ENCODE results near the gene VAV1.
A peak's percentile ranks its signal among the peaks of the same experiment; 100 is the strongest.
"Not testable (repeated sequence)": the region's sequence is repeated elsewhere in the genome, so short reads cannot be mapped to it uniquely, and the experiment has no call there.

VAV1 gene

GRCh38 chr19:6768236-6768785, 4.2 kb upstream of the VAV1 start:
- Histone ChIP-seq H3K27ac (ENCODE audit: low read length) (peak overlapping the region; percentile 40; the same call in 1 of the 2 replicates), H2AFZ (ENCODE audit: low read length) (peak overlapping the region; percentile 97)

GRCh38 chr19:6769006-6769619, 3.4 kb upstream of the VAV1 start:
- Histone ChIP-seq H3F3A (ENCODE audit: insufficient read depth, low read length) (peaks cover 32% of the 10 kb centered on the region), H2AFZ (ENCODE audit: low read length) (no peak overlapping the region), H4K20me1 (ENCODE audit: insufficient read depth, low read length) (no peaks in the 10 kb centered on the region), H3K4me1 (ENCODE audit: low read length) (peaks cover 24% of the 10 kb centered on the region), H3K27ac (ENCODE audit: low read length) (no peak overlapping the region), H3K9ac (ENCODE audit: low read length) (no peak overlapping the region), H3K27me3 (replicated peaks; ENCODE audit: insufficient read depth, low read length) (no peaks in the 10 kb centered on the region), H3K9me3 (replicated peaks; ENCODE audit: insufficient read depth, low read length) (no peaks in the 10 kb centered on the region), H3K79me2 (ENCODE audit: low read length) (peaks cover 55% of the 10 kb centered on the region), H3K4me2 (ENCODE audit: low read depth, low read length) (no peak overlapping the region), H3K9me2 (replicated peaks; ENCODE audit: insufficient read depth, low read length) (no peaks in the 10 kb centered on the region), H3K4me3 (ENCODE audit: low read length) (no peak overlapping the region), H3K36me3 (replicated peaks; ENCODE audit: insufficient read depth, low read length) (no peaks in the 10 kb centered on the region)
- no peak for TF ChIP-seq EZH2phosphoT487 (IDR thresholded peaks at IDR 0.05; ENCODE audit: low read length)
- no peak for TF ChIP-seq EZH2 (optimal IDR thresholded peaks at IDR 0.05; ENCODE audit: low read depth, low read length)
- peak; percentile 40 for TF ChIP-seq CTCF (IDR thresholded peaks at IDR 0.05; ENCODE audit: low read length)
- peak; percentile 26 for DNase-seq

More at GRCh38 chr19:6768236-6768785, 4.2 kb upstream of the VAV1 start:
- Histone ChIP-seq H3K79me2 (ENCODE audit: low read length) (peaks cover 53% of the 10 kb centered on the region), H3K4me1 (ENCODE audit: low read length) (peaks cover 24% of the 10 kb centered on the region), H3K9me2 (replicated peaks; ENCODE audit: insufficient read depth, low read length) (no peaks in the 10 kb centered on the region), H3F3A (ENCODE audit: insufficient read depth, low read length) (peaks cover 29% of the 10 kb centered on the region), H3K27me3 (replicated peaks; ENCODE audit: insufficient read depth, low read length) (no peaks in the 10 kb centered on the region), H3K4me2 (ENCODE audit: low read depth, low read length) (peak overlapping the region; percentile 93), H3K9me3 (replicated peaks; ENCODE audit: insufficient read depth, low read length) (no peaks in the 10 kb centered on the region), H3K9ac (ENCODE audit: low read length) (peak overlapping the region; percentile 49; the same call in 1 of the 2 replicates), H3K36me3 (replicated peaks; ENCODE audit: insufficient read depth, low read length) (no peaks in the 10 kb centered on the region), H4K20me1 (ENCODE audit: insufficient read depth, low read length) (no peaks in the 10 kb centered on the region), H3K4me3 (ENCODE audit: low read length) (peak overlapping the region; percentile 85)
- TF ChIP-seq EZH2phosphoT487 (IDR thresholded peaks at IDR 0.05; ENCODE audit: low read length), result no peak
- no peak for DNase-seq

GRCh38 chr19:6771648-6772027, 870 bp upstream of the VAV1 start:
- H3K27me3 ChIP-seq (replicated peaks; ENCODE audit: insufficient read depth, low read length); H4K20me1 ChIP-seq (ENCODE audit: insufficient read depth, low read length); H3K9me2 ChIP-seq (replicated peaks; ENCODE audit: insufficient read depth, low read length); H3K9ac ChIP-seq (ENCODE audit: low read length); H3K4me3 ChIP-seq (ENCODE audit: low read length); H3K9me3 ChIP-seq (replicated peaks; ENCODE audit: insufficient read depth, low read length); H3K36me3 ChIP-seq (replicated peaks; ENCODE audit: insufficient read depth, low read length); H3K4me2 ChIP-seq (ENCODE audit: low read depth, low read length); DNase-seq: not testable (repeated sequence)
- Histone ChIP-seq H2AFZ (ENCODE audit: low read length) (0 out of 2 replicates have a peak overlapping the region, but pooled peaks have one; percentile 25), H3K79me2 (ENCODE audit: low read length) (peaks cover 54% of the 10 kb centered on the region), H3K4me1 (ENCODE audit: low read length) (peaks cover 22% of the 10 kb centered on the region), H3K27ac (ENCODE audit: low read length) (peak overlapping the region; percentile 64; the same call in 1 of the 2 replicates), H3F3A (ENCODE audit: insufficient read depth, low read length) (peaks cover 26% of the 10 kb centered on the region)

GRCh38 chr19:6772866-6773322, 386 bp downstream of the VAV1 start:
- Histone ChIP-seq H3K9me3 (replicated peaks; ENCODE audit: insufficient read depth, low read length) (no peaks in the 10 kb centered on the region), H3K4me1 (ENCODE audit: low read length) (peaks cover 29% of the 10 kb centered on the region), H2AFZ (ENCODE audit: low read length) (0 out of 2 replicates have a peak overlapping the region, but pooled peaks have one; percentile 25), H4K20me1 (ENCODE audit: insufficient read depth, low read length) (peaks cover 5% of the 10 kb centered on the region; the same call in 1 of the 2 replicates), H3K9ac (ENCODE audit: low read length) (peak overlapping the region; percentile 83), H3K36me3 (replicated peaks; ENCODE audit: insufficient read depth, low read length) (peaks cover 8% of the 10 kb centered on the region; the same call in 1 of the 2 replicates), H3K79me2 (ENCODE audit: low read length) (peaks cover 61% of the 10 kb centered on the region), H3F3A (ENCODE audit: insufficient read depth, low read length) (peaks cover 29% of the 10 kb centered on the region), H3K4me3 (ENCODE audit: low read length) (peak overlapping the region; percentile 96), H3K9me2 (replicated peaks; ENCODE audit: insufficient read depth, low read length) (no peaks in the 10 kb centered on the region), H3K27me3 (replicated peaks; ENCODE audit: insufficient read depth, low read length) (no peaks in the 10 kb centered on the region), H3K4me2 (ENCODE audit: low read depth, low read length) (peak overlapping the region; percentile 68), H3K27ac (ENCODE audit: low read length) (peak overlapping the region; percentile 64)
- TF ChIP-seq EZH2phosphoT487 (IDR thresholded peaks at IDR 0.05; ENCODE audit: low read length) (no peak), EZH2 (optimal IDR thresholded peaks at IDR 0.05; ENCODE audit: low read depth, low read length) (no peak)
- DNase-seq, result no peak

All from MM.1S (cell line).